ENCODE measurements around the gene TXNL4B. TPM values are rescaled to one million over a fixed set of nuclear protein-coding genes. Genes with fewer than 3 reads are reported as not detected.
A peak's percentile ranks its signal among the peaks of the same experiment; 100 is the strongest.
"Not testable (repeated sequence)": the region's sequence is repeated elsewhere in the genome, so short reads cannot be mapped to it uniquely, and the experiment has no call there.

The TXNL4B gene
- total RNA-seq, 2 donors from 2014 or later = 3.7 to 38.6 TPM

GRCh38 chr16:72085002-72085401, 8.4 kb downstream of the TXNL4B start:
- H3K9me3 ChIP-seq = peaks cover 2% of the 10 kb centered on the region
- no peaks in the 10 kb centered on the region for H3K27me3 ChIP-seq (replicated peaks; ENCODE audit: insufficient read depth)
- ATAC-seq (ENCODE audit: insufficient number of reproducible peaks, low FRiP score, low read depth) = no peak
- H3K36me3 ChIP-seq = peaks cover 46% of the 10 kb centered on the region
- H3K4me3 ChIP-seq = no peak overlapping the region
- H3K27ac ChIP-seq = no peak overlapping the region
- DNase-seq (ENCODE audit: low spot score) = no peak
- H3K4me1 ChIP-seq (ENCODE audit: control insufficient read depth in 1 of 2, low read depth in 2 of 2) = no peaks in the 10 kb centered on the region
- no peak for TF ChIP-seq CTCF (IDR thresholded peaks at IDR 0.05)

GRCh38 chr16:72084445-72084844, 9.0 kb downstream of the TXNL4B start:
- Histone ChIP-seq H3K4me3 (no peak overlapping the region), H3K9me3 (peaks cover 2% of the 10 kb centered on the region), H3K27me3 (replicated peaks; ENCODE audit: insufficient read depth) (no peaks in the 10 kb centered on the region), H3K4me1 (ENCODE audit: control insufficient read depth in 1 of 2, low read depth in 2 of 2) (no peaks in the 10 kb centered on the region), H3K27ac (no peak overlapping the region), H3K36me3 (peaks cover 41% of the 10 kb centered on the region)
- TF ChIP-seq CTCF (IDR thresholded peaks at IDR 0.05) = no peak
- DNase-seq (ENCODE audit: low spot score) = no peak
- ATAC-seq (ENCODE audit: insufficient number of reproducible peaks, low FRiP score, low read depth) = no peak

- H3K4me3 ChIP-seq = no peak overlapping the region
- H3K9me3 ChIP-seq = peaks cover 2% of the 10 kb centered on the region
- H3K36me3 ChIP-seq = peaks cover 37% of the 10 kb centered on the region
Observed at GRCh38 chr16:72083778-72084404, 9.5 kb downstream of the TXNL4B start.

GRCh38 chr16:72076991-72077706, 16.3 kb downstream of the TXNL4B start:
- peaks cover 12 to 37% of the 10 kb centered on the region in 2 donors for H3K4me1 ChIP-seq (ENCODE audit: control insufficient read depth in 1 of 2, low read depth in 2 of 2)
- not testable (repeated sequence) for H3K36me3 ChIP-seq; H3K4me3 ChIP-seq; ATAC-seq (ENCODE audit: insufficient number of reproducible peaks, low FRiP score, low read depth); H3K27me3 ChIP-seq (replicated peaks; ENCODE audit: insufficient read depth); H3K27ac ChIP-seq; DNase-seq (ENCODE audit: low spot score); H3K9me3 ChIP-seq

More at GRCh38 chr16:72083778-72084404, 9.5 kb downstream of the TXNL4B start:
- no peak overlapping the region for H3K27ac ChIP-seq
- H3K4me1 ChIP-seq (ENCODE audit: control insufficient read depth in 1 of 2, low read depth in 2 of 2) = no peaks in the 10 kb centered on the region
- no peak for ATAC-seq (ENCODE audit: insufficient number of reproducible peaks, low FRiP score, low read depth)
- no peaks in the 10 kb centered on the region for H3K27me3 ChIP-seq (replicated peaks; ENCODE audit: insufficient read depth)
- TF ChIP-seq CTCF (IDR thresholded peaks at IDR 0.05) = no peak
- DNase-seq (ENCODE audit: low spot score) = no peak

- not testable (repeated sequence) for ATAC-seq (ENCODE audit: insufficient number of reproducible peaks, low FRiP score, low read depth); DNase-seq (ENCODE audit: low spot score); H3K27me3 ChIP-seq (replicated peaks; ENCODE audit: insufficient read depth); H3K9me3 ChIP-seq; H3K4me3 ChIP-seq; H3K36me3 ChIP-seq
- Histone ChIP-seq H3K27ac (peak overlapping the region; percentile 64 to 78), H3K4me1 (ENCODE audit: control insufficient read depth in 1 of 2, low read depth in 2 of 2) (peaks cover 12 to 42% of the 10 kb centered on the region in 2 donors)
Observed at GRCh38 chr16:72075067-72075466, 18.4 kb downstream of the TXNL4B start.

GRCh38 chr16:72073560-72074230, 19.7 kb downstream of the TXNL4B start:
- Histone ChIP-seq H3K4me1 (ENCODE audit: control insufficient read depth in 1 of 2, low read depth in 2 of 2) (peaks cover 12 to 42% of the 10 kb centered on the region in 2 donors), H3K4me3 (peak overlapping the region; percentile 37), H3K9me3 (no peaks in the 10 kb centered on the region), H3K27ac (peak overlapping the region; percentile 64 to 78), H3K27me3 (replicated peaks; ENCODE audit: insufficient read depth) (no peaks in the 10 kb centered on the region), H3K36me3 (no peaks in the 10 kb centered on the region)
- peak; percentile 24 for DNase-seq (ENCODE audit: low spot score)
- peak; percentile 49 for ATAC-seq (ENCODE audit: insufficient number of reproducible peaks, low FRiP score, low read depth)
- no peak for TF ChIP-seq CTCF (IDR thresholded peaks at IDR 0.05)

All from thoracic aorta (tissue), 2 donors.